HCT116 (cell line): Measurements from ENCODE around the gene TPK1. TPM values are rescaled to one million over a fixed set of nuclear protein-coding genes. Genes with fewer than 3 reads are reported as not detected.

ENCODE experiments used
- ATAC-seq: fragments of 200-7000 bp; cut with Tn5 transposase; 2 replicates; pipeline ENCODE4 v1.9.1; 2020; ENCODE audit warnings: mild to moderate bottlenecking, moderate library complexity
- BruUV-seq: library from RNA; stranded (reverse); fragments of 400-500 nt; replicated peaks from 2 replicates; lab custom pipeline; 2021; lab: Mats Ljungman, UMichigan
- CTCF ChIA-PET: fragments of 300-600 bp; sonication (Branson Sonifier 250); formaldehyde crosslinking; loops from one replicate; lab custom pipeline; 2021; ENCODE audit warnings: antibody characterized with exemption; lab: Charles Lee
- POLR2A ChIA-PET: fragments of 300-600, 350-600 bp; sonication (Branson Sonifier 250); formaldehyde crosslinking; loops from one replicate; lab custom pipeline; 2021; ENCODE audit warnings: antibody characterized with exemption; lab: Charles Lee
- RAD21 ChIA-PET, 2 experiments: fragments of 300-600 bp; sonication (Branson Sonifier 250); formaldehyde crosslinking; loops; one replicate each; lab custom pipeline; 2023; ENCODE audit warnings: low total read pairs in 2 of 2; ENCODE audit not compliant: uncharacterized antibody in 2 of 2, unreplicated experiment in 2 of 2, low non-redundant PET in 1 of 2; lab: Charles Lee
- DNase-seq: peaks from one replicate; pipeline ENCODE4 v3.0.0-alpha.2; 2010; ENCODE audit warnings: low read depth, low spot score
- H2AFZ ChIP-seq: fragments of 200-600 bp; shearing (Covaris generic), sonication (generic); 2 replicates; pipeline ENCODE4 v1.6.1; 2017; ENCODE audit warnings: low read depth, mixed run types, mixed read lengths, antibody characterized with exemption, low read length; ENCODE audit not compliant: poor library complexity, severe bottlenecking
- H3K27ac ChIP-seq: 2 replicates; pipeline ENCODE4 v1.5.1; 2012; ENCODE audit warnings: low read depth, low read length
- H3K27me3 ChIP-seq: fragments of 200-600 bp; sonication (generic); 2 replicates; pipeline ENCODE4 v1.6.1; 2016; ENCODE audit warnings: mixed run types, low read length, mixed read lengths; ENCODE audit not compliant: insufficient read depth
- H3K36me3 ChIP-seq, 2 experiments: fragments of 200-500 bp in 1 of 2; fragments of 200-600 bp in 1 of 2; sonication (Bioruptor generic) in 1 of 2; sonication (generic) in 1 of 2; 2 replicates each; pipeline versions ENCODE4 v1.5.1 to v1.6.1; 2014 to 2016; ENCODE audit warnings: low read length in 2 of 2, inconsistent platforms in 1 of 2, mixed read lengths in 1 of 2, mixed run types in 1 of 2; ENCODE audit not compliant: insufficient read depth in 2 of 2, control insufficient read depth in 1 of 2
- H3K4me1 ChIP-seq, 2 experiments: fragments of 200-600 bp in 1 of 2; sonication (generic) in 1 of 2; 2 replicates each; pipeline versions ENCODE4 v1.5.1 to v1.6.1; 2012 to 2017; ENCODE audit warnings: low read length in 2 of 2, inconsistent platforms in 1 of 2, mild to moderate bottlenecking in 1 of 2, mixed read lengths in 1 of 2, mixed run types in 1 of 2, moderate library complexity in 1 of 2; ENCODE audit not compliant: insufficient read depth in 2 of 2, control insufficient read depth in 1 of 2
- H3K4me2 ChIP-seq: fragments of 200-600 bp; sonication (generic); 2 replicates; pipeline ENCODE4 v1.6.1; 2017; ENCODE audit warnings: mixed run types, low read length, mixed read lengths
- H3K4me3 ChIP-seq, 2 experiments: fragments of 200-600 bp in 1 of 2; sonication (generic) in 1 of 2; replicated peaks in 1 of 2; 2 replicates each; pipeline ENCODE4 v1.5.1; 2011 to 2016; ENCODE audit warnings: low read length in 2 of 2, control low read depth in 1 of 2, low read depth in 1 of 2, mild to moderate bottlenecking in 1 of 2, mixed read lengths in 1 of 2, mixed run types in 1 of 2
- H3K79me2 ChIP-seq: fragments of 200-600 bp; sonication (generic); 2 replicates; pipeline ENCODE4 v1.6.1; 2017; ENCODE audit warnings: mild to moderate bottlenecking, mixed run types, low read length, moderate library complexity, mixed read lengths; ENCODE audit not compliant: insufficient read depth
- H3K9ac ChIP-seq: fragments of 200-600 bp; sonication (generic); 2 replicates; pipeline ENCODE4 v1.6.1; 2016; ENCODE audit warnings: low read length, mixed read lengths
- H3K9me2 ChIP-seq: fragments of 200-600 bp; sonication (generic), shearing (Covaris generic); 2 replicates; pipeline ENCODE4 v1.6.1; 2017; ENCODE audit warnings: mixed run types, mild to moderate bottlenecking, moderate library complexity; ENCODE audit not compliant: insufficient read depth
- H3K9me3 ChIP-seq, 2 experiments: fragments of 200-500 bp in 1 of 2; fragments of 200-600 bp in 1 of 2; sonication (Bioruptor generic) in 1 of 2; sonication (generic) in 1 of 2; 2 replicates each; pipeline ENCODE4 v1.6.1; 2014 to 2017; ENCODE audit warnings: low read length in 2 of 2, mixed read lengths in 2 of 2, inconsistent platforms in 1 of 2, low read depth in 1 of 2, mild to moderate bottlenecking in 1 of 2, mixed run types in 1 of 2, moderate library complexity in 1 of 2; ENCODE audit not compliant: control insufficient read depth in 1 of 2, insufficient read depth in 1 of 2
- H4K20me1 ChIP-seq: fragments of 200-600 bp; sonication (generic), shearing (Covaris generic); 2 replicates; pipeline ENCODE4 v1.6.1; 2017; ENCODE audit warnings: mixed run types, mild to moderate bottlenecking, moderate library complexity; ENCODE audit not compliant: insufficient read depth
- ATF3 ChIP-seq: IDR thresholded peaks from 2 replicates; pipeline ENCODE4 v1.6.1; 2012
- CBX3 ChIP-seq: IDR thresholded peaks from 2 replicates; pipeline ENCODE4 v1.6.1; 2012; ENCODE audit warnings: low read depth
- CEBPB ChIP-seq: IDR thresholded peaks from 2 replicates; pipeline ENCODE4 v1.6.1; 2012; ENCODE audit warnings: low read depth
- CTCF ChIP-seq, 3 experiments: fragments of 200-600 bp in 1 of 3; sonication (generic) in 1 of 3; IDR thresholded peaks in 2 of 3; conservative IDR thresholded peaks in 1 of 3; 2 replicates each; pipeline ENCODE4 v1.5.1; 2012 to 2017; ENCODE audit warnings: low read depth in 2 of 3, low read length in 2 of 3, antibody characterized with exemption in 1 of 3, borderline replicate concordance in 1 of 3, control low read depth in 1 of 3, mild to moderate bottlenecking in 1 of 3, mixed read lengths in 1 of 3, mixed run types in 1 of 3, moderate library complexity in 1 of 3; ENCODE audit not compliant: insufficient read depth in 1 of 3
- EGR1 ChIP-seq: IDR thresholded peaks from 2 replicates; pipeline ENCODE4 v1.6.1; 2012; ENCODE audit warnings: low read depth
- ELF1 ChIP-seq: IDR thresholded peaks from 2 replicates; pipeline ENCODE4 v1.6.1; 2012; ENCODE audit warnings: low read depth, borderline replicate concordance
- EZH2phosphoT487 ChIP-seq: fragments of 200-600 bp; IDR thresholded peaks from 2 replicates; pipeline ENCODE4 v1.6.1; 2018; ENCODE audit warnings: antibody characterized with exemption, borderline replicate concordance
- FOSL1 ChIP-seq: IDR thresholded peaks from 2 replicates; pipeline ENCODE4 v1.6.1; 2012; ENCODE audit warnings: low read depth
- JUND ChIP-seq: IDR thresholded peaks from 2 replicates; pipeline ENCODE4 v1.6.1; 2012
- MAX ChIP-seq: IDR thresholded peaks from 2 replicates; pipeline ENCODE4 v1.6.1; 2012
- POLR2A ChIP-seq: IDR thresholded peaks from 2 replicates; pipeline ENCODE4 v1.7.0; 2011; ENCODE audit warnings: borderline replicate concordance; ENCODE audit not compliant: insufficient read depth, insufficient read length; ENCODE audit errors: extremely low read depth
- RAD21 ChIP-seq: IDR thresholded peaks from 2 replicates; pipeline ENCODE4 v1.6.1; 2012; ENCODE audit warnings: low read depth, mild to moderate bottlenecking
- SIN3A ChIP-seq: IDR thresholded peaks from 2 replicates; pipeline ENCODE4 v1.6.1; 2012; ENCODE audit warnings: low read depth
- SP1 ChIP-seq: IDR thresholded peaks from 2 replicates; pipeline ENCODE4 v1.6.1; 2012; ENCODE audit warnings: low read depth
- SRF ChIP-seq: IDR thresholded peaks from 2 replicates; pipeline ENCODE4 v1.6.1; 2012; ENCODE audit warnings: low read depth
- TCF7L2 ChIP-seq: IDR thresholded peaks from 2 replicates; pipeline ENCODE4 v1.7.0; 2011; ENCODE audit warnings: borderline replicate concordance, inconsistent platforms; ENCODE audit not compliant: insufficient read depth, insufficient read length; ENCODE audit errors: extremely low read depth
- ZBTB33 ChIP-seq: IDR thresholded peaks from 2 replicates; pipeline ENCODE4 v1.6.1; 2011; ENCODE audit warnings: mild to moderate bottlenecking, low read length, moderate library complexity; ENCODE audit not compliant: insufficient replicate concordance; ENCODE audit errors: extremely low read depth
- ZFX ChIP-seq: fragments of 450-650 bp; IDR thresholded peaks from 2 replicates; pipeline ENCODE4 v1.6.1; 2017
- ZNF274 ChIP-seq: fragments of 200-500 bp; sonication (Bioruptor generic); IDR thresholded peaks from 2 replicates; pipeline ENCODE4 v1.6.1; 2014; ENCODE audit warnings: mild to moderate bottlenecking, low read depth, low read length, inconsistent platforms
- intact Hi-C: fragments of 100-400 bp; cut with micrococcal nuclease; formaldehyde crosslinking; loops from 2 replicates; pipeline ENCODE4 v1.10.0; 2022
- total RNA-seq: library from RNA; stranded (reverse); gene quantifications from one replicate; pipeline ENCODE4 v1.2.1, GENCODE V29; 2021; ENCODE audit not compliant: unreplicated experiment

Gene TPK1
- total RNA-seq, 1 experiment from 2014 or later = 5.4 TPM

- no peak overlapping the region for H3K4me3 ChIP-seq
- H3K27ac ChIP-seq = no peak overlapping the region
- no peaks in the 10 kb centered on the region for H3K36me3 ChIP-seq
- no peaks in the 10 kb centered on the region for H3K4me1 ChIP-seq
- no peaks in the 10 kb centered on the region for H4K20me1 ChIP-seq
- no peaks in the 10 kb centered on the region for H3K9me3 ChIP-seq
- H3K9me2 ChIP-seq = no peaks in the 10 kb centered on the region
- DNase-seq = no peak
- no peak overlapping the region for H2AFZ ChIP-seq
- TF ChIP-seq EZH2phosphoT487 (no peak), SRF (no peak)
- TF ChIP-seq, all 23 proteins: peak for 0
- ATAC-seq = no peak
- no peak overlapping the region for H3K9ac ChIP-seq
- intact Hi-C loops = no loop called here
- H3K79me2 ChIP-seq = no peaks in the 10 kb centered on the region
- no peaks in the 10 kb centered on the region for H3K27me3 ChIP-seq
- ChIA-PET CTCF (no interaction called here), RAD21 (no interaction called here), POLR2A (no interaction called here)
- no peak overlapping the region for H3K4me2 ChIP-seq
- BruUV-seq = no TSS peak
Observed at GRCh38 chr7:144416341-144416740, 419.5 kb downstream of the TPK1 start.

GRCh38 chr7:144415858-144416257, 420.0 kb downstream of the TPK1 start:
- no peak for ATAC-seq
- H3K79me2 ChIP-seq = no peaks in the 10 kb centered on the region
- H3K27me3 ChIP-seq = no peaks in the 10 kb centered on the region
- H2AFZ ChIP-seq = no peak overlapping the region
- no peaks in the 10 kb centered on the region for H3K9me3 ChIP-seq
- no peak for TF ChIP-seq POLR2A
- no peak for TF ChIP-seq ATF3
- no peak for TF ChIP-seq TCF7L2
- TF ChIP-seq EGR1 = no peak
- TF ChIP-seq SRF = no peak
- TF ChIP-seq MAX = no peak
- no peak for TF ChIP-seq JUND
- TF ChIP-seq ZFX = no peak
- no peak for TF ChIP-seq SP1
- no peak for TF ChIP-seq FOSL1
- no peak for TF ChIP-seq ZNF274
- TF ChIP-seq CTCF (IDR thresholded peaks at IDR 0.05 in 2 of 3, conservative IDR thresholded peaks at IDR 0.05 in 1 of 3; ENCODE audit: borderline replicate concordance in 1 of 3, insufficient read depth in 1 of 3, low read depth in 2 of 3, low read length in 2 of 3) = no peak
- no peak for TF ChIP-seq CBX3
- TF ChIP-seq EZH2phosphoT487 = no peak
- TF ChIP-seq ZBTB33 = no peak
- TF ChIP-seq SIN3A = no peak
- TF ChIP-seq ELF1 = no peak
- no peak for TF ChIP-seq RAD21
- TF ChIP-seq CEBPB = no peak
- no peak overlapping the region for H3K9ac ChIP-seq
- H3K36me3 ChIP-seq = no peaks in the 10 kb centered on the region
- no peaks in the 10 kb centered on the region for H4K20me1 ChIP-seq
- H3K9me2 ChIP-seq = no peaks in the 10 kb centered on the region
- BruUV-seq = no TSS peak
- no peaks in the 10 kb centered on the region for H3K4me1 ChIP-seq
- ChIA-PET RAD21 (no interaction called here), POLR2A (no interaction called here), CTCF (no interaction called here)
- no peak overlapping the region for H3K27ac ChIP-seq
- H3K4me3 ChIP-seq = no peak overlapping the region
- intact Hi-C loops = no loop called here
- no peak overlapping the region for H3K4me2 ChIP-seq
- DNase-seq = no peak
